Right forelimb (tissue), 1 donor: Measurements from ENCODE around the gene KBTBD3.
"Not testable (repeated sequence)": the region's sequence is repeated elsewhere in the genome, so short reads cannot be mapped to it uniquely, and the experiment has no call there.

ENCODE experiments used
- DNase-seq: peaks from one replicate; pipeline ENCODE4 v3.0.0-alpha.2; 2018

Gene KBTBD3

GRCh38 chr11:106003094-106003493 lies 74.1 kb downstream of the KBTBD3 start:
- DNase-seq: not testable (repeated sequence)

GRCh38 chr11:106001304-106002012 lies 75.7 kb downstream of the KBTBD3 start:
- no peak for DNase-seq
